Astrocyte (in vitro differentiated cells and primary cell): ENCODE data around the gene DENND4C.

ENCODE experiments used
- EZH2 ChIP-seq: IDR thresholded peaks from 2 replicates; pipeline ENCODE4 v1.6.1; 2012; ENCODE audit warnings: mild to moderate bottlenecking, low read length, inconsistent platforms; ENCODE audit not compliant: insufficient read depth
- TF ChIP-seq, protein P1 (sequence below): IDR thresholded peaks from 2 replicates; pipeline ENCODE4 v1.5.1; 2011; ENCODE audit warnings: low read depth, mild to moderate bottlenecking, inconsistent platforms, low read length, moderate library complexity; ENCODE audit not compliant: insufficient read depth

DNA sequence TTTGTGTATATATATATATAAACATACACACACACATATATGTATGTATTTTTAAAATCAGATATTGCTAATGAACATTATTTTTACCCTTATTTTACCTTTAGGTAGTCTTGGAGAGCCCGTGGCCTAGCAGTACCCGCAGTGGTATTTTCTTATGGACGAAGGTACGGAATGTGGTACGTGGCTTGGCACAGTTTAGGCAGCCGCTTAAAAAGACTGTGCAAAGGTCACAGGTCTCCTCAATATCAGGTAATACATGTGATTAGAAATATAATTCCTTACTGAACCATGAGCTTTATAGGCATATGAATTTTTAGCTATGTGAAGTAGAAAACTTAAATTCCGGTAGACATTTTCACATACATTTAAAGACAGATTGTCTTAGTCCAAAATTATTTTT is 105.7 kb downstream of the DENND4C start:
- TF ChIP-seq, protein P1, sequence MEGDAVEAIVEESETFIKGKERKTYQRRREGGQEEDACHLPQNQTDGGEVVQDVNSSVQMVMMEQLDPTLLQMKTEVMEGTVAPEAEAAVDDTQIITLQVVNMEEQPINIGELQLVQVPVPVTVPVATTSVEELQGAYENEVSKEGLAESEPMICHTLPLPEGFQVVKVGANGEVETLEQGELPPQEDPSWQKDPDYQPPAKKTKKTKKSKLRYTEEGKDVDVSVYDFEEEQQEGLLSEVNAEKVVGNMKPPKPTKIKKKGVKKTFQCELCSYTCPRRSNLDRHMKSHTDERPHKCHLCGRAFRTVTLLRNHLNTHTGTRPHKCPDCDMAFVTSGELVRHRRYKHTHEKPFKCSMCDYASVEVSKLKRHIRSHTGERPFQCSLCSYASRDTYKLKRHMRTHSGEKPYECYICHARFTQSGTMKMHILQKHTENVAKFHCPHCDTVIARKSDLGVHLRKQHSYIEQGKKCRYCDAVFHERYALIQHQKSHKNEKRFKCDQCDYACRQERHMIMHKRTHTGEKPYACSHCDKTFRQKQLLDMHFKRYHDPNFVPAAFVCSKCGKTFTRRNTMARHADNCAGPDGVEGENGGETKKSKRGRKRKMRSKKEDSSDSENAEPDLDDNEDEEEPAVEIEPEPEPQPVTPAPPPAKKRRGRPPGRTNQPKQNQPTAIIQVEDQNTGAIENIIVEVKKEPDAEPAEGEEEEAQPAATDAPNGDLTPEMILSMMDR, result no peak
- TF ChIP-seq EZH2, result no peak
